ENCODE measurements around the gene ARHGAP31. TPM values are rescaled to one million over a fixed set of nuclear protein-coding genes. Genes with fewer than 3 reads are reported as not detected.

ARHGAP31 gene
- total and polyA plus RNA-seq, 2 experiments from 2014 or later = 8.1 to 15.3 TPM

- H3K4me2 ChIP-seq (ENCODE audit: unreplicated experiment) = no peak overlapping the region
- peaks cover 13% of the 10 kb centered on the region; the same call in 1 of the 2 replicates for H3K36me3 ChIP-seq (ENCODE audit: low read depth)
- no peaks in the 10 kb centered on the region for H3K27me3 ChIP-seq (replicated peaks; ENCODE audit: insufficient read depth)
- TF ChIP-seq EZH2phosphoT487 (IDR thresholded peaks at IDR 0.05; ENCODE audit: insufficient read depth, low read depth) = no peak
- TF ChIP-seq EZH2 (IDR thresholded peaks at IDR 0.05; ENCODE audit: insufficient read depth, poor library complexity, severe bottlenecking) = no peak
- no peaks in the 10 kb centered on the region for H3K9me3 ChIP-seq (ENCODE audit: low read depth)
- H3K9me2 ChIP-seq (ENCODE audit: insufficient read depth) = no peaks in the 10 kb centered on the region
- no peak overlapping the region for H3K9ac ChIP-seq
- WGBS, 2 experiments (ENCODE audit: low coverage in 1 of 2, low lambda C conversion rate in 2 of 2, missing lambda C conversion rate in 2 of 2) = 91 to 94% methylated on average over 1 of the region's 1 CpG
- H3K27ac ChIP-seq = no peak overlapping the region
- no peak for DNase-seq
- H3K4me3 ChIP-seq = no peak overlapping the region
- in situ Hi-C loops (cut with MboI) = no loop called here
- H3F3A ChIP-seq (ENCODE audit: insufficient read depth) = no peaks in the 10 kb centered on the region
- no peaks in the 10 kb centered on the region for H4K20me1 ChIP-seq (ENCODE audit: insufficient read depth)
- H2AFZ ChIP-seq = no peak overlapping the region
- no peaks in the 10 kb centered on the region for H3K4me1 ChIP-seq (ENCODE audit: insufficient read depth)
- H3K79me2 ChIP-seq (ENCODE audit: insufficient read depth) = peaks cover 79% of the 10 kb centered on the region
These were observed 45.8 kb downstream of the ARHGAP31 start for GRCh38 chr3:119340014-119340413.

DNA sequence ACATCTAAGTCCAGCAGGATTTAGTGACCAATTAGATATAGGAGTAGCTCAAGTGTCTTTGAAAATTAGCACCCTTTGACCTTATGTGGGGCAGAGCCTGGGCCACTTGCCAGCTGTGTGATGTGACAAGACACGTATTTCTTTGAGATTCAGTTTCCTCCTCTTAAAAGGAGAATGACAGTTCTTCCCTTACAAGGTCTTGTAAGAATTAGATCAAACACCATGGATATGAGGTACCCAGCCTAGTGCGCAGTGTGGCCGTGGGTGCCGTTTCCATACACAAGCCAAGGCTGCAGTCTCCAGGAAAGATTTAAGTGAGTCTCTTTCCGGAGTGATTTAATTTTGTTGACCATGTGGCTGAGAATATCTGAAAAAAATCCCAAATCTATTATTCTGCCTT, 46.3 kb downstream of the ARHGAP31 start:
- Histone ChIP-seq H4K20me1 (ENCODE audit: insufficient read depth) (no peaks in the 10 kb centered on the region), H3K36me3 (ENCODE audit: low read depth) (peaks cover 13% of the 10 kb centered on the region; the same call in 1 of the 2 replicates), H3K79me2 (ENCODE audit: insufficient read depth) (peaks cover 79% of the 10 kb centered on the region), H3K4me3 (no peak overlapping the region), H3K9ac (no peak overlapping the region), H3K27ac (no peak overlapping the region), H3K27me3 (replicated peaks; ENCODE audit: insufficient read depth) (no peaks in the 10 kb centered on the region), H3K4me1 (ENCODE audit: insufficient read depth) (no peaks in the 10 kb centered on the region), H3K4me2 (ENCODE audit: unreplicated experiment) (no peak overlapping the region), H3K9me3 (ENCODE audit: low read depth) (no peaks in the 10 kb centered on the region), H3F3A (ENCODE audit: insufficient read depth) (no peaks in the 10 kb centered on the region), H2AFZ (no peak overlapping the region), H3K9me2 (ENCODE audit: insufficient read depth) (no peaks in the 10 kb centered on the region)
- WGBS, 2 experiments (ENCODE audit: low coverage in 1 of 2, low lambda C conversion rate in 2 of 2, missing lambda C conversion rate in 2 of 2) = 91 to 92% methylated on average over 5 of the region's 5 CpGs
- in situ Hi-C loops (cut with MboI) = no loop called here
- no peak for DNase-seq
- TF ChIP-seq EZH2phosphoT487 (IDR thresholded peaks at IDR 0.05; ENCODE audit: insufficient read depth, low read depth) = no peak

- H3K4me3 ChIP-seq = no peak overlapping the region
- H3F3A ChIP-seq (ENCODE audit: insufficient read depth) = no peaks in the 10 kb centered on the region
- in situ Hi-C loops (cut with MboI) = no loop called here
- 3 to 5% methylated on average over 1 of the region's 1 CpG for WGBS, 2 experiments (ENCODE audit: low coverage in 1 of 2, low lambda C conversion rate in 2 of 2, missing lambda C conversion rate in 2 of 2)
- TF ChIP-seq EZH2phosphoT487 (IDR thresholded peaks at IDR 0.05; ENCODE audit: insufficient read depth, low read depth) (no peak), EZH2 (IDR thresholded peaks at IDR 0.05; ENCODE audit: insufficient read depth, poor library complexity, severe bottlenecking) (no peak)
- H3K36me3 ChIP-seq (ENCODE audit: low read depth) = peaks cover 6% of the 10 kb centered on the region; the same call in 1 of the 2 replicates
- no peak overlapping the region for H3K27ac ChIP-seq
- no peak overlapping the region for H3K4me2 ChIP-seq (ENCODE audit: unreplicated experiment)
- no peak overlapping the region for H3K9ac ChIP-seq
- peak; percentile 27 for DNase-seq
- H2AFZ ChIP-seq = no peak overlapping the region
- no peaks in the 10 kb centered on the region for H3K4me1 ChIP-seq (ENCODE audit: insufficient read depth)
- H3K27me3 ChIP-seq (replicated peaks; ENCODE audit: insufficient read depth) = no peaks in the 10 kb centered on the region
- H4K20me1 ChIP-seq (ENCODE audit: insufficient read depth) = no peaks in the 10 kb centered on the region
- no peaks in the 10 kb centered on the region for H3K9me2 ChIP-seq (ENCODE audit: insufficient read depth)
- H3K79me2 ChIP-seq (ENCODE audit: insufficient read depth) = peaks cover 73% of the 10 kb centered on the region
- H3K9me3 ChIP-seq (ENCODE audit: low read depth) = no peaks in the 10 kb centered on the region
These were observed 48.0 kb downstream of the ARHGAP31 start for GRCh38 chr3:119342176-119342575.

GRCh38 chr3:119343719-119344118, 49.5 kb downstream of the ARHGAP31 start:
- H3K79me2 ChIP-seq (ENCODE audit: insufficient read depth) = peaks cover 71% of the 10 kb centered on the region
- no peaks in the 10 kb centered on the region for H4K20me1 ChIP-seq (ENCODE audit: insufficient read depth)
- TF ChIP-seq EZH2 (IDR thresholded peaks at IDR 0.05; ENCODE audit: insufficient read depth, poor library complexity, severe bottlenecking) (no peak), EZH2phosphoT487 (IDR thresholded peaks at IDR 0.05; ENCODE audit: insufficient read depth, low read depth) (no peak)

GRCh38 chr3:119346076-119346496, 51.9 kb downstream of the ARHGAP31 start:
- Histone ChIP-seq H3K9ac (no peak overlapping the region), H3K9me3 (ENCODE audit: low read depth) (no peaks in the 10 kb centered on the region), H2AFZ (no peak overlapping the region), H3K79me2 (ENCODE audit: insufficient read depth) (peaks cover 72% of the 10 kb centered on the region), H3K9me2 (ENCODE audit: insufficient read depth) (no peaks in the 10 kb centered on the region), H3K4me1 (ENCODE audit: insufficient read depth) (0 out of 2 replicates have a peak, but pooled peaks cover 3% of the 10 kb centered on the region), H3K4me3 (no peak overlapping the region), H3F3A (ENCODE audit: insufficient read depth) (no peaks in the 10 kb centered on the region), H3K27me3 (replicated peaks; ENCODE audit: insufficient read depth) (no peaks in the 10 kb centered on the region), H4K20me1 (ENCODE audit: insufficient read depth) (no peaks in the 10 kb centered on the region), H3K27ac (no peak overlapping the region), H3K4me2 (ENCODE audit: unreplicated experiment) (no peak overlapping the region), H3K36me3 (ENCODE audit: low read depth) (no peaks in the 10 kb centered on the region)
- DNase-seq = no peak
- WGBS, 2 experiments (ENCODE audit: low coverage in 1 of 2, low lambda C conversion rate in 2 of 2, missing lambda C conversion rate in 2 of 2) = 96 to 100% methylated on average over 1 of the region's 1 CpG
- no peak for TF ChIP-seq EZH2phosphoT487 (IDR thresholded peaks at IDR 0.05; ENCODE audit: insufficient read depth, low read depth)
- TF ChIP-seq EZH2 (IDR thresholded peaks at IDR 0.05; ENCODE audit: insufficient read depth, poor library complexity, severe bottlenecking) = no peak
- in situ Hi-C loops (cut with MboI) = no loop called here

More at GRCh38 chr3:119343719-119344118, 49.5 kb downstream of the ARHGAP31 start:
- Histone ChIP-seq H3K27ac (no peak overlapping the region), H3K27me3 (replicated peaks; ENCODE audit: insufficient read depth) (no peaks in the 10 kb centered on the region), H3F3A (ENCODE audit: insufficient read depth) (no peaks in the 10 kb centered on the region), H3K36me3 (ENCODE audit: low read depth) (no peaks in the 10 kb centered on the region), H3K9ac (no peak overlapping the region), H3K4me2 (ENCODE audit: unreplicated experiment) (no peak overlapping the region), H3K4me1 (ENCODE audit: insufficient read depth) (no peaks in the 10 kb centered on the region), H3K9me2 (ENCODE audit: insufficient read depth) (no peaks in the 10 kb centered on the region), H3K4me3 (no peak overlapping the region), H2AFZ (no peak overlapping the region), H3K9me3 (ENCODE audit: low read depth) (no peaks in the 10 kb centered on the region)
- WGBS, 2 experiments (ENCODE audit: low coverage in 1 of 2, low lambda C conversion rate in 2 of 2, missing lambda C conversion rate in 2 of 2) = 97 to 98% methylated on average over 5 of the region's 5 CpGs
- in situ Hi-C loops (cut with MboI) = no loop called here
- DNase-seq = no peak

Data from GM23248 (cell line).